Prostate gland (tissue), 2 donors: Measurements from ENCODE around the gene DUSP14.

Source experiments
- CTCF ChIP-seq, 4 experiments: fragments of 200-600 bp in 2 of 4; fragments of 450-650 bp in 2 of 4; sonication (generic) in 2 of 4; IDR thresholded peaks; 1 replicate in 3 of 4; 2 replicates in 1 of 4; pipeline ENCODE4 v1.5.1; 2016 to 2019; ENCODE audit warnings: antibody characterized with exemption in 4 of 4, mild to moderate bottlenecking in 2 of 4, moderate library complexity in 2 of 4
- POLR2A ChIP-seq: fragments of 450-650 bp; IDR thresholded peaks from one replicate; pipeline ENCODE4 v1.6.1; 2016; ENCODE audit warnings: antibody characterized with exemption, mild to moderate bottlenecking

GRCh38 chr17:37475731-37476420 lies 13.8 kb upstream of the DUSP14 start:
- TF ChIP-seq CTCF (IDR thresholded peaks at IDR 0.05) = no peak
- TF ChIP-seq POLR2A = no peak
